ENCODE data around the gene ZSWIM5. TPM values are rescaled to one million over a fixed set of nuclear protein-coding genes. Genes with fewer than 3 reads are reported as not detected.

Gene ZSWIM5
- total and polyA plus RNA-seq, 2 of the 8 experiments (the other 6 are each of a cell fraction or from before 2014, with no cell fraction given), result 2.5 to 3.9 TPM

DNA sequence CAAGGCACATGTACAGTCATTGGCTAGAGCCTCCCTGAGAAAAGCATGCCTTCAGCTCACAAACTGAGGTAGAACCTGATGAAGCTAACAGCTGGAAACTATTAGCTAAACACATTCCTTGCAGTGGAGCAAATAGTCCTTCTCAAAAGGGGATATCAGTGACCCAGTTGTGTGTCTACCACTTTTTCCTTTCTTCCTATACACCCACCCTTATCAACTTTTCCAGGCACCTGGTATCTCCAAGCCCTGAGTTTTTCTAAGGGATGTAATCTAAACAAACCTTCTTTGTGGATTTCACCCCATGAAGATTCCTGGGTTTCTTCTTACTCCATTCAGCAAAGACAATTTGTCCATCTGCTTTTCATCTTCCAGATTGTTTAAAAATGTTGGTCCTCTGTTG, 10.5 kb upstream of the ZSWIM5 start (continued):
- no peak for TF ChIP-seq SIN3A (conservative IDR thresholded peaks at IDR 0.05 in 1 of 2, IDR thresholded peaks at IDR 0.05 in 1 of 2; ENCODE audit: low read depth in 1 of 2, low read length in 2 of 2)
- TF ChIP-seq CHD1 (IDR thresholded peaks at IDR 0.05; ENCODE audit: low read depth, low read length), result no peak
- TF ChIP-seq EZH2 (IDR thresholded peaks at IDR 0.05; ENCODE audit: low read depth, low read length, severe bottlenecking), result no peak
- no peak for TF ChIP-seq GTF2F1 (IDR thresholded peaks at IDR 0.05; ENCODE audit: borderline replicate concordance, low read depth, low read length)
- no peak for TF ChIP-seq TAF7 (optimal IDR thresholded peaks at IDR 0.05; ENCODE audit: borderline replicate concordance, low read depth, low read length)
